Body of pancreas (tissue), 4 donors: ENCODE results near the gene NTSR2. TPM values are rescaled to one million over a fixed set of nuclear protein-coding genes. Genes with fewer than 3 reads are reported as not detected.

Experiments used
- ATAC-seq: fragments of 150-250 bp; one replicate; pipeline ENCODE4 v1.9.1; 2016
- DNase-seq, 4 donors: peaks; one replicate each; pipeline ENCODE4 v3.0.0-alpha.2; 2019
- H3K27ac ChIP-seq, 4 donors: fragments of 200-600 bp; sonication (generic); 1 replicate in 3 of 4; 2 replicates in 1 of 4; pipeline versions ENCODE4 v1.5.1 to v1.6.1; 2016 to 2019; ENCODE audit warnings: mild to moderate bottlenecking in 1 of 4, mixed read lengths in 1 of 4, moderate library complexity in 1 of 4
- H3K27me3 ChIP-seq, 2 donors: fragments of 200-600 bp; sonication (generic); one replicate each; pipeline ENCODE4 v1.6.0; 2016; ENCODE audit warnings: mild to moderate bottlenecking in 1 of 2
- H3K36me3 ChIP-seq, 2 donors: fragments of 200-600 bp; sonication (generic); replicated peaks in 1 of 2; 2 replicates each; pipeline ENCODE4 v1.5.1; 2016; ENCODE audit warnings: low read depth in 2 of 2; ENCODE audit not compliant: insufficient read depth in 1 of 2
- H3K4me1 ChIP-seq: fragments of 200-600 bp; sonication (generic); one replicate; pipeline ENCODE4 v1.6.0; 2016
- H3K4me3 ChIP-seq, 2 donors: fragments of 200-600 bp; sonication (generic); 1 replicate in 1 of 2; 2 replicates in 1 of 2; pipeline ENCODE4 v1.5.1; 2016 to 2019
- H3K9me3 ChIP-seq, 3 donors: fragments of 200-600 bp; sonication (generic); 1 replicate in 2 of 3; 2 replicates in 1 of 3; pipeline ENCODE4 v1.5.1; 2016
- POLR2A ChIP-seq, 3 donors: fragments of 450-650 bp; IDR thresholded peaks; one replicate each; pipeline ENCODE4 v1.6.1; 2016; ENCODE audit warnings: antibody characterized with exemption in 3 of 3, mild to moderate bottlenecking in 2 of 3
- WGBS, 2 donors: methylation state at CpG; one replicate each; pipeline ENCODE4 v1.1.5; 2017; 5-methylcytosine and 5-hydroxymethylcytosine counted together
- intact Hi-C: fragments of 100-400 bp; cut with DNase I; formaldehyde crosslinking; loops from one replicate; pipeline ENCODE4 v1.15.1; 2023
- total RNA-seq, 2 donors: library from RNA; depleted of rRNA; stranded (reverse); fragments of >200 nt; gene quantifications; one replicate each; pipeline ENCODE4 v1.1.0, GENCODE V29; 2016
- TF ChIP-seq, protein P1 (sequence below), 7 experiments: fragments of 450-650 bp in 4 of 7; fragments of 200-600 bp in 3 of 7; sonication (generic) in 3 of 7; IDR thresholded peaks; one replicate each; pipeline ENCODE4 v1.5.1; 2016 to 2019; ENCODE audit warnings: antibody characterized with exemption in 7 of 7

The NTSR2 gene
- total RNA-seq, 2 donors from 2014 or later = not detected

DNA sequence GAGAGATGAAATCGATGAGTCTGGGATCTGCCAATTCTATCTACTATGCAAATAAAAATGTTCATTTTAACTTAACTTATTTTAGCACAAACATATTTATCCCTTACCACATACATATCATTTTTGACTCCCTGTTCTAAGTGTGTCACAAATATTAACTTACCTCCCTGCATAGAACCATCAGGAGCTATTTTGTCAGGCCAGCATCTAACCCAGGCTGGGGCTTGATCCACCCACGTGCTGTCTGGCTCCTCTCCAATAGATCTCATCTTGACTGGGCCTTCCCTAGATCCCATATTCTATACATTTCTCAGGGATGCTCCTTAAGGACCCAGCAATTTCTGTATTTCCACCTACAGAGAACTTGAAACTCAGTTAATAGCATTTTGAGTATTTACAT lies 20.9 kb downstream of the NTSR2 start:
- no peak for ATAC-seq
- no peak overlapping the region for H3K4me3 ChIP-seq
- no peak overlapping the region for H3K27ac ChIP-seq
- intact Hi-C loops = no loop called here
- DNase-seq = no peak
- no peaks in the 10 kb centered on the region for H3K4me1 ChIP-seq
- H3K9me3 ChIP-seq = no peaks in the 10 kb centered on the region
- H3K27me3 ChIP-seq = no peaks in the 10 kb centered on the region
- WGBS, 2 donors = 49 to 53% methylated on average over 2 of the region's 2 CpGs
- no peak for TF ChIP-seq POLR2A (IDR thresholded peaks at IDR 0.05)
- TF ChIP-seq, protein P1, sequence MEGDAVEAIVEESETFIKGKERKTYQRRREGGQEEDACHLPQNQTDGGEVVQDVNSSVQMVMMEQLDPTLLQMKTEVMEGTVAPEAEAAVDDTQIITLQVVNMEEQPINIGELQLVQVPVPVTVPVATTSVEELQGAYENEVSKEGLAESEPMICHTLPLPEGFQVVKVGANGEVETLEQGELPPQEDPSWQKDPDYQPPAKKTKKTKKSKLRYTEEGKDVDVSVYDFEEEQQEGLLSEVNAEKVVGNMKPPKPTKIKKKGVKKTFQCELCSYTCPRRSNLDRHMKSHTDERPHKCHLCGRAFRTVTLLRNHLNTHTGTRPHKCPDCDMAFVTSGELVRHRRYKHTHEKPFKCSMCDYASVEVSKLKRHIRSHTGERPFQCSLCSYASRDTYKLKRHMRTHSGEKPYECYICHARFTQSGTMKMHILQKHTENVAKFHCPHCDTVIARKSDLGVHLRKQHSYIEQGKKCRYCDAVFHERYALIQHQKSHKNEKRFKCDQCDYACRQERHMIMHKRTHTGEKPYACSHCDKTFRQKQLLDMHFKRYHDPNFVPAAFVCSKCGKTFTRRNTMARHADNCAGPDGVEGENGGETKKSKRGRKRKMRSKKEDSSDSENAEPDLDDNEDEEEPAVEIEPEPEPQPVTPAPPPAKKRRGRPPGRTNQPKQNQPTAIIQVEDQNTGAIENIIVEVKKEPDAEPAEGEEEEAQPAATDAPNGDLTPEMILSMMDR (IDR thresholded peaks at IDR 0.05) = no peak
- no peaks in the 10 kb centered on the region for H3K36me3 ChIP-seq

DNA sequence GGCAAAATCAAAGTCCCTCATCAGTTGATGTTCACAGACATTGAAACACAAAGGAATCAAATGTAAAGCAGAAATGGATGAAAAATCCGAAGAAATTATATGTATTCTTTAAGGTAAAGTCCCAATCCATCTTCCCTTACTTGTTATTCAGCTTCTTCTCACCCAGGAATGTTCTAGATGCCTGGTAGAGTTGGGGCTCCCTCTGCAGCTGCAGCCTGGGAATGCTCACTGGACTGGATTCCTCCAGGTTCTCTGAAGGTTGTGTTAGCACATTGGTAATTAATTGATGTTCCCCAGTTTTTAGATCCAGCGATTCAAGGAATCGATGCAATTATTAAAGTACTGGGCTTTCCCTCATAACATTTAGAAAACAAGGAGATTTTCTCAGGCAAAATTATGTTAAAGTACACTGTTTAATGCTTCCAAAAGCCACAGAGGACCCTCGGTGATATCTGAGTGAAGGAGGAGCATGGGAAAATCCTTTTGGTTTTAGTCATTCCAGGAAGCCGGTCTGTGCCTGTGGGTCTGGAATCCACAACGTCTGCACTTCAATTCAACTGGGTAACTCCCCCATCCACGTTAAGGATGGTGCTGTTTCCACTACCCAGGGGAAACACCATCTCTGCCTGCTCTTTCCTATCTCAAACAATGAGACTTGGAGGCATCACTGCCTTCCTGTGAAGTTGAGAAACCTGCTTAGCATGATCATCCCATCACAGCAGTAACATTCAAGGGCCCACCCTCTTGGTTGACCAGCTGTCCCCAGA lies 22.0 kb downstream of the NTSR2 start:
- 64 to 67% methylated on average over 7 of the region's 7 CpGs for WGBS, 2 donors
- TF ChIP-seq POLR2A (IDR thresholded peaks at IDR 0.05) = no peak
- TF ChIP-seq, protein P1 (IDR thresholded peaks at IDR 0.05) = no peak
- intact Hi-C loops = no loop called here

DNA sequence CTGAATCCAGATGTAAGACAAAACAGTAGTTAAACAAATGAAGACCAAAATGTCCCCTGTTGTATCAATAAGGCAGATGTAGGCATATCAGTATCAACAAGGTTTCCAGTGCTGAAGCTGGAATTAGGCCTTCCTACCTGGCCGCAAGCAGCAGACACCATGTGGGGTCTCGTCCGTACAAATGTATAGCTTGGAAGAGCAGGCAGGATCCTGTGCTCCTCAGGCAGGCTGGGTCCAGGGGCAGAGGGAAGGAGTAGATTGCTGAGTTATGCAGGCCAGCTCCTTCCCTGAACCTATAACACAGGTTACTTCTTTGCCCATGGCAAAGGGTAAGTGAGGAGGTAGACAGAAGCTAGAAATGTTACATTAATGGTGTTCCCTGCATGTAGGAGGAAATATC lies 23.5 kb downstream of the NTSR2 start:
- H3K36me3 ChIP-seq = no peaks in the 10 kb centered on the region
- H3K27me3 ChIP-seq = no peaks in the 10 kb centered on the region
- WGBS, 2 donors = 91 to 100% methylated on average over 3 of the region's 3 CpGs
- H3K4me3 ChIP-seq = no peak overlapping the region
- no peak overlapping the region for H3K27ac ChIP-seq
- no peaks in the 10 kb centered on the region for H3K9me3 ChIP-seq
- intact Hi-C loops = no loop called here
- H3K4me1 ChIP-seq = no peaks in the 10 kb centered on the region
- no peak for ATAC-seq
- no peak for DNase-seq
- no peak for TF ChIP-seq POLR2A (IDR thresholded peaks at IDR 0.05)
- TF ChIP-seq, protein P1 (IDR thresholded peaks at IDR 0.05) = no peak

More for the DNA sequence above, 22.0 kb downstream of the NTSR2 start:
- H3K4me1 ChIP-seq = no peaks in the 10 kb centered on the region
- DNase-seq (no peak), ATAC-seq (no peak)
- H3K36me3 ChIP-seq = no peaks in the 10 kb centered on the region
- no peak overlapping the region for H3K4me3 ChIP-seq
- H3K9me3 ChIP-seq = no peaks in the 10 kb centered on the region
- H3K27ac ChIP-seq = no peak overlapping the region
- no peaks in the 10 kb centered on the region for H3K27me3 ChIP-seq

DNA sequence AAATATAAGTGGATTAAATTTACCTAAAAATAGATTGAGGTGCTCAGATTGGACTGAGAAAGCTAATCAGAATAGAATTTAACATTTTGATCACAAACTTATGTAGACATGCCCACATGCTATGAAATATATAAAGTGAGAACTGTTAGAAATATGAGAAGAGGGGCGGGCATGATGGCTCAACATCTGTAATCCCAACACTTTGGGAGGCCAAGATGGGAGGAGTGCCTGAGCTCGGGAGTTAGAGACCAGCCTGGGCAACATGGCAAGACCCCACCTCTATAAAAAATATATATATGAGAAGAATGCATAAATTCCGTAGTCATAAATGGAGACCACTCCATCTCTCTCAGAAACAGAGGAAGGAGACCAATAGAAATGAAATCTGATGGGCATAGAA lies 25.7 kb downstream of the NTSR2 start:
- no peak for DNase-seq
- 85 to 86% methylated on average over 3 of the region's 3 CpGs for WGBS, 2 donors
- no peak for ATAC-seq
- Histone ChIP-seq H3K4me3 (no peak overlapping the region), H3K4me1 (no peaks in the 10 kb centered on the region), H3K27me3 (no peaks in the 10 kb centered on the region), H3K36me3 (no peaks in the 10 kb centered on the region), H3K9me3 (no peaks in the 10 kb centered on the region), H3K27ac (no peak overlapping the region)
- intact Hi-C loops = no loop called here
- TF ChIP-seq, protein P1 (IDR thresholded peaks at IDR 0.05) = no peak
- TF ChIP-seq POLR2A (IDR thresholded peaks at IDR 0.05) = no peak

DNA sequence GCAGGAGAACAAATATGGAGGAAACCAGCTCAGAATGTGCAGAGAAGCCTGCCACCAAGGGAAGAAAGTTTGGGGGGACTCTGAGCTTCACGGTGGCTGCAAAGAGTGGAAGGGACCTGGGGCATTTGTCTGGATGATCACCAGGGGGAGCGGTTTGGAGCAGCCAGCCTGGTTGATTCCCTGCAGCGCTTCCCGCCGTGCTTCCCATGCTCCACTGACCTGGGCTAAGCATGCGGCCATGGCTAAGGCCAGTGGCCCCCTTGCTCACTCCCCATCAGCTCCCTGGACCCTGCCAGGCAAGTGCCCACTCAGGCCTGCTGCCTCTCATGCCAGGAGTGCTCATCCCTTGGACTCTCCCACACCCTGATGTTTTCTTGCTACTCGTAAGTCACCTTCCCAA lies 27.0 kb downstream of the NTSR2 start:
- no peaks in the 10 kb centered on the region for H3K4me1 ChIP-seq
- H3K9me3 ChIP-seq = no peaks in the 10 kb centered on the region
- no peak overlapping the region for H3K4me3 ChIP-seq
- intact Hi-C loops = no loop called here
- no peaks in the 10 kb centered on the region for H3K27me3 ChIP-seq
- H3K36me3 ChIP-seq = no peaks in the 10 kb centered on the region
- no peak for ATAC-seq
- WGBS, 2 donors = 78 to 83% methylated on average over 7 of the region's 7 CpGs
- no peak for DNase-seq
- H3K27ac ChIP-seq = no peak overlapping the region
- TF ChIP-seq, protein P1 (IDR thresholded peaks at IDR 0.05) = no peak
